ENCODE results near the gene DEF6. TPM values are rescaled to one million over a fixed set of nuclear protein-coding genes. Genes with fewer than 3 reads are reported as not detected.

Gene DEF6
- total RNA-seq, 1 experiment from 2014 or later: 37.3 TPM

- POLR2A ChIA-PET (ENCODE audit: unreplicated experiment): interaction anchor here (0.6 kb wide), 1 partner anchor 233 kb away, joined by 3 read pairs; no protein-coding TSS in a partner anchor
- Histone ChIP-seq H3K79me2 (ENCODE audit: low read length) (peaks cover 19% of the 10 kb centered on the region), H3K36me3 (ENCODE audit: low read depth, low read length) (no peaks in the 10 kb centered on the region; the same call in 1 of the 2 replicates), H3K9me3 (ENCODE audit: low read length) (no peaks in the 10 kb centered on the region), H3K27me3 (ENCODE audit: low read length) (no peaks in the 10 kb centered on the region), H3K4me1 (ENCODE audit: insufficient read depth, low read length) (peaks cover 19% of the 10 kb centered on the region), H4K20me1 (ENCODE audit: low read length) (no peaks in the 10 kb centered on the region), H3K9me2 (replicated peaks; ENCODE audit: low read length) (no peaks in the 10 kb centered on the region), H3F3A (ENCODE audit: low read length, unreplicated experiment) (no peaks in the 10 kb centered on the region), H3K4me2 (ENCODE audit: low read length) (peak overlapping the region; percentile 94), H3K27ac (ENCODE audit: low read length) (no peak overlapping the region), H3K4me3 (ENCODE audit: low read length) (peak overlapping the region; percentile 67; the same call in 1 of the 2 replicates), H2AFZ (ENCODE audit: low read length) (peak overlapping the region; percentile 43; the same call in 1 of the 2 replicates), H3K9ac (ENCODE audit: low read length) (peak overlapping the region; percentile 16; the same call in 1 of the 2 replicates)
- TF ChIP-seq CTCF (conservative IDR thresholded peaks at IDR 0.05; ENCODE audit: low read depth, low read length) (no peak), EZH2 (IDR thresholded peaks at IDR 0.05; ENCODE audit: low read length, unreplicated experiment) (no peak), EZH2phosphoT487 (IDR thresholded peaks at IDR 0.05; ENCODE audit: borderline replicate concordance, low read length) (no peak)
- intact Hi-C loops (cut with micrococcal nuclease): loop anchor here (1.0 kb wide), 3 partner anchors 30 to 171 kb away; partner anchors contain the start of gene RPL10A
- ATAC-seq (no peak), DNase-seq (no peak)
- CTCF ChIA-PET: interaction anchor here (1.4 kb wide), 1 partner anchor 31 kb away, joined by 4 read pairs; no protein-coding TSS in a partner anchor
- no TSS peak for BruUV-seq (replicated peaks)
These were observed 552 bp upstream of the DEF6 start for GRCh38 chr6:35296931-35297600.

GRCh38 chr6:35298625-35299140 is 1.1 kb downstream of the DEF6 start:
- Histone ChIP-seq H3K4me3 (ENCODE audit: low read length) (peak overlapping the region; percentile 67), H3K4me1 (ENCODE audit: insufficient read depth, low read length) (peaks cover 34% of the 10 kb centered on the region), H3K36me3 (ENCODE audit: low read depth, low read length) (no peaks in the 10 kb centered on the region; the same call in 1 of the 2 replicates), H3K9me3 (ENCODE audit: low read length) (no peaks in the 10 kb centered on the region), H3K79me2 (ENCODE audit: low read length) (peaks cover 19% of the 10 kb centered on the region), H3K4me2 (ENCODE audit: low read length) (peak overlapping the region; percentile 94), H3K9me2 (replicated peaks; ENCODE audit: low read length) (no peaks in the 10 kb centered on the region), H3K9ac (ENCODE audit: low read length) (peak overlapping the region; percentile 79; the same call in 1 of the 2 replicates), H4K20me1 (ENCODE audit: low read length) (no peaks in the 10 kb centered on the region), H3F3A (ENCODE audit: low read length, unreplicated experiment) (no peaks in the 10 kb centered on the region), H2AFZ (ENCODE audit: low read length) (no peak overlapping the region), H3K27ac (ENCODE audit: low read length) (no peak overlapping the region), H3K27me3 (ENCODE audit: low read length) (no peaks in the 10 kb centered on the region)
- DNase-seq: no peak
- intact Hi-C loops (cut with micrococcal nuclease): no loop called here
- no TSS peak for BruUV-seq (replicated peaks)
- TF ChIP-seq CTCF (conservative IDR thresholded peaks at IDR 0.05; ENCODE audit: low read depth, low read length) (no peak), EZH2phosphoT487 (IDR thresholded peaks at IDR 0.05; ENCODE audit: borderline replicate concordance, low read length) (no peak), EZH2 (IDR thresholded peaks at IDR 0.05; ENCODE audit: low read length, unreplicated experiment) (no peak)
- POLR2A ChIA-PET (ENCODE audit: unreplicated experiment): no interaction called here
- ATAC-seq: no peak
- CTCF ChIA-PET: no interaction called here

- no peak overlapping the region for H3K4me3 ChIP-seq (ENCODE audit: low read length)
- no TSS peak for BruUV-seq (replicated peaks)
- H4K20me1 ChIP-seq (ENCODE audit: low read length): no peaks in the 10 kb centered on the region
- no peaks in the 10 kb centered on the region for H3K27me3 ChIP-seq (ENCODE audit: low read length)
- H3K36me3 ChIP-seq (ENCODE audit: low read depth, low read length): no peaks in the 10 kb centered on the region; the same call in 1 of the 2 replicates
- intact Hi-C loops (cut with micrococcal nuclease): no loop called here
- H3K9ac ChIP-seq (ENCODE audit: low read length): no peak overlapping the region
- no peaks in the 10 kb centered on the region for H3F3A ChIP-seq (ENCODE audit: low read length, unreplicated experiment)
- CTCF ChIA-PET: no interaction called here
- H3K4me2 ChIP-seq (ENCODE audit: low read length): no peak overlapping the region
- no peak for TF ChIP-seq CTCF (conservative IDR thresholded peaks at IDR 0.05; ENCODE audit: low read depth, low read length)
- no peak for TF ChIP-seq EZH2phosphoT487 (IDR thresholded peaks at IDR 0.05; ENCODE audit: borderline replicate concordance, low read length)
- TF ChIP-seq EZH2 (IDR thresholded peaks at IDR 0.05; ENCODE audit: low read length, unreplicated experiment): no peak
- ATAC-seq: no peak
- peaks cover 34% of the 10 kb centered on the region for H3K4me1 ChIP-seq (ENCODE audit: insufficient read depth, low read length)
- no peak overlapping the region for H3K27ac ChIP-seq (ENCODE audit: low read length)
- H3K9me3 ChIP-seq (ENCODE audit: low read length): no peaks in the 10 kb centered on the region
- H3K9me2 ChIP-seq (replicated peaks; ENCODE audit: low read length): no peaks in the 10 kb centered on the region
- H3K79me2 ChIP-seq (ENCODE audit: low read length): peaks cover 19% of the 10 kb centered on the region
- POLR2A ChIA-PET (ENCODE audit: unreplicated experiment): no interaction called here
- no peak overlapping the region for H2AFZ ChIP-seq (ENCODE audit: low read length)
- DNase-seq: no peak
These were observed 2.1 kb downstream of the DEF6 start for GRCh38 chr6:35299674-35300073.

Measured in PC-3 (cell line).